Right lobe of liver (tissue), 6 donors: ENCODE measurements around the gene GRHL3. TPM values are rescaled to one million over a fixed set of nuclear protein-coding genes. Genes with fewer than 3 reads are reported as not detected.
"Not testable (repeated sequence)": the region's sequence is repeated elsewhere in the genome, so short reads cannot be mapped to it uniquely, and the experiment has no call there.

Source experiments
- ATAC-seq, 4 donors: fragments of 200-7000 bp; cut with Tn5 transposase; one replicate each; pipeline ENCODE4 v1.9.1; 2020; ENCODE audit warnings: mild to moderate bottlenecking in 4 of 4, moderate library complexity in 4 of 4
- DNase-seq, 3 donors: peaks; one replicate each; pipeline ENCODE4 v3.0.0-alpha.2; 2020
- H3K27ac ChIP-seq, 3 donors: fragments of 200-600 bp; one replicate each; pipeline ENCODE4 v1.8.0; 2022
- H3K27me3 ChIP-seq, 2 donors: fragments of 200-600 bp; one replicate each; pipeline ENCODE4 v1.8.0; 2022
- H3K36me3 ChIP-seq, 4 donors: fragments of 200-600 bp; sonication (generic) in 1 of 4; one replicate each; pipeline versions ENCODE4 v1.5.1 to v1.8.0; 2017 to 2022; ENCODE audit warnings: control low read depth in 1 of 4
- H3K4me1 ChIP-seq, 4 donors: fragments of 200-600 bp; sonication (generic) in 1 of 4; one replicate each; pipeline versions ENCODE4 v1.5.1 to v1.8.0; 2017 to 2022; ENCODE audit warnings: control low read depth in 1 of 4
- H3K4me3 ChIP-seq, 3 donors: fragments of 200-600 bp; one replicate each; pipeline ENCODE4 v1.8.0; 2022
- H3K9me3 ChIP-seq, 4 donors: fragments of 200-600 bp; sonication (generic) in 1 of 4; one replicate each; pipeline versions ENCODE4 v1.5.1 to v1.8.0; 2017 to 2022; ENCODE audit warnings: control low read depth in 1 of 4
- CTCF ChIP-seq, 4 donors: fragments of 200-600 bp in 3 of 4; fragments of 450-650 bp in 1 of 4; IDR thresholded peaks; one replicate each; pipeline versions ENCODE4 v1.5.1 to v1.8.0; 2016 to 2022; ENCODE audit warnings: antibody characterized with exemption in 4 of 4, mild to moderate bottlenecking in 2 of 4
- POLR2A ChIP-seq: fragments of 450-650 bp; IDR thresholded peaks from one replicate; pipeline ENCODE4 v1.6.1; 2017; ENCODE audit warnings: antibody characterized with exemption, mild to moderate bottlenecking
- WGBS: methylation state at CpG from one replicate; pipeline ENCODE4 v1.1.6; 2018; ENCODE audit warnings: low coverage, low lambda C conversion rate; ENCODE audit not compliant: insufficient coverage; ENCODE audit errors: missing lambda C conversion rate; 5-methylcytosine and 5-hydroxymethylcytosine counted together
- intact Hi-C, 2 donors: fragments of 100-400 bp; cut with DNase I; formaldehyde crosslinking; loops; one replicate each; pipeline versions ENCODE4 v1.11.2 to v1.14.1; 2022
- long read RNA-seq: library from polyadenylated mRNA; unstranded; transcript quantifications from one replicate; pipeline ENCODE4 v2.0.0, GENCODE V29; 2019
- total RNA-seq, 6 experiments: library from RNA; depleted of rRNA in 2 of 6; stranded (reverse); fragments of >200 nt in 2 of 6; fragmentation: NEBNext Ultra II Directional in 3 of 6; extraction: Animal tissue kit (Norgen Biotek cat#: 25700) in 3 of 6; gene quantifications; one replicate each; pipeline versions ENCODE4 v1.1.0 to v1.2.4, GENCODE V29; 2016 to 2023
- donor health status: DM: no; HTN: yes; CAD: no.
- donor health status: DM: no; HTN: no; CAD: no.
- donor health status: DM: no; HTN: no; CAD: no.
- donor health status: DM: no; HTN: yes; CAD: no.
- donor health status: DM: no; HTN: yes; CAD: no.

Gene GRHL3
- under 1 TPM in 5 of 6 experiments, not detected in 1; 0.20 to 1.00 (median 0.26) TPM for total RNA-seq
- long read RNA-seq = 0 reads

- Histone ChIP-seq H3K4me3 (no peak within 1 kb of the TSS), H3K4me1 (peaks cover 0 to 21% (median under 1%) of the 10 kb centered on the region in 4 donors), H3K27ac (no peak within 1 kb of the TSS), H3K36me3 (no peaks in the 10 kb centered on the region), H3K9me3 (no peaks in the 10 kb centered on the region), H3K27me3 (no peaks in the 10 kb centered on the region)
- TF ChIP-seq POLR2A (no peak), CTCF (IDR thresholded peaks at IDR 0.05) (no peak)
- ATAC-seq = no peak
- no peak for DNase-seq
- intact Hi-C loops = no loop called here
- 26% methylated on average over 18 of the region's 21 CpGs for WGBS
Observed at GRCh38 chr1:24319312-24319863, at the start of gene GRHL3. GRHL3 (plus strand) TSS chr1:24319357; CDS start chr1:24319552, 195 bp downstream.

GRCh38 chr1:24274203-24275103 lies 44.7 kb upstream of the GRHL3 start:
- DNase-seq, H3K4me3 ChIP-seq, H3K4me1 ChIP-seq, H3K9me3 ChIP-seq, H3K27me3 ChIP-seq, H3K27ac ChIP-seq, H3K36me3 ChIP-seq, ATAC-seq, intact Hi-C loops: not testable (repeated sequence)
- no CpG with 5 or more reads among the region's 20 CpGs for WGBS

GRCh38 chr1:24275104-24275410 lies 44.1 kb upstream of the GRHL3 start:
- 100% methylated on average over 2 of the region's 2 CpGs for WGBS
- Histone ChIP-seq H3K27ac (no peak overlapping the region), H3K27me3 (no peaks in the 10 kb centered on the region)

GRCh38 chr1:24275510-24275909 lies 43.6 kb upstream of the GRHL3 start:
- no peak overlapping the region for H3K4me3 ChIP-seq
- no peaks in the 10 kb centered on the region for H3K27me3 ChIP-seq
- DNase-seq (no peak), ATAC-seq (no peak)
- H3K9me3 ChIP-seq = no peaks in the 10 kb centered on the region
- no peak overlapping the region for H3K27ac ChIP-seq
- whole genome bisulfite sequencing = 85% methylated on average over 5 of the region's 5 CpGs
- H3K4me1 ChIP-seq = peaks cover 0 to 12% (median 0%) of the 10 kb centered on the region in 4 donors
- no peaks in the 10 kb centered on the region for H3K36me3 ChIP-seq
- intact Hi-C loops = no loop called here
- TF ChIP-seq POLR2A (no peak), CTCF (IDR thresholded peaks at IDR 0.05) (no peak)

More at GRCh38 chr1:24275104-24275410, 44.1 kb upstream of the GRHL3 start:
- TF ChIP-seq POLR2A (no peak), CTCF (IDR thresholded peaks at IDR 0.05) (no peak)
- ATAC-seq (no peak), DNase-seq (no peak)
- Histone ChIP-seq H3K4me1 (peaks cover 0 to 8% (median 0%) of the 10 kb centered on the region in 4 donors), H3K9me3 (no peaks in the 10 kb centered on the region), H3K36me3 (no peaks in the 10 kb centered on the region), H3K4me3 (no peak overlapping the region)
- intact Hi-C loops = no loop called here

GRCh38 chr1:24276791-24277190 lies 42.4 kb upstream of the GRHL3 start:
- H3K9me3 ChIP-seq = no peaks in the 10 kb centered on the region
- H3K4me3 ChIP-seq = no peak overlapping the region
- H3K4me1 ChIP-seq = peaks cover 0 to 12% (median 0%) of the 10 kb centered on the region in 4 donors
- ATAC-seq (peak in 2 of 4 donors; percentile 66 to 81), DNase-seq (no peak)
- H3K36me3 ChIP-seq = no peaks in the 10 kb centered on the region
- TF ChIP-seq POLR2A = no peak
- no peak for TF ChIP-seq CTCF (IDR thresholded peaks at IDR 0.05)
- intact Hi-C loops = no loop called here
- H3K27ac ChIP-seq = no peak overlapping the region
- H3K27me3 ChIP-seq = no peaks in the 10 kb centered on the region
- 22% methylated on average over 6 of the region's 6 CpGs for WGBS
